ENCODE results near the gene PCDHGA3.

DNA sequence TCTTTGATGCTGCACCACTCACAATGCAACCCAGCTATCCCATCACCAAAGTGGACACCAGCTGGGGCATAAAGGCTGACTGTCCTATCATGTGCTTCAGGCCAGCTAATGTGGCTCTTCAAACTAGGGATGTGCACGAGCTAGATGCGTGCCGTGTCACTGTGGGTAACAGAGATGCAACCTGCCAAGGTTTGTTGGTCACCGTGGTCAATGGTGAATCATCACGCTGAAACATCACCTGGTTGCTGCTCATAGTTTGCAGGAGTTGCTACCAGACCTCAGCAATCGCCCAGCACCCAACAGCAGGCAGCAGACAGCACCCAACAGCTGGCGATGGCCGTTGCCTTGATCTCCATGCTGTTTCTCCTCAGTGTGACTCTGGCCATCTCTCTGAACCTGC, 15.4 kb upstream of the PCDHGA3 start:
- TF ChIP-seq, protein P1, sequence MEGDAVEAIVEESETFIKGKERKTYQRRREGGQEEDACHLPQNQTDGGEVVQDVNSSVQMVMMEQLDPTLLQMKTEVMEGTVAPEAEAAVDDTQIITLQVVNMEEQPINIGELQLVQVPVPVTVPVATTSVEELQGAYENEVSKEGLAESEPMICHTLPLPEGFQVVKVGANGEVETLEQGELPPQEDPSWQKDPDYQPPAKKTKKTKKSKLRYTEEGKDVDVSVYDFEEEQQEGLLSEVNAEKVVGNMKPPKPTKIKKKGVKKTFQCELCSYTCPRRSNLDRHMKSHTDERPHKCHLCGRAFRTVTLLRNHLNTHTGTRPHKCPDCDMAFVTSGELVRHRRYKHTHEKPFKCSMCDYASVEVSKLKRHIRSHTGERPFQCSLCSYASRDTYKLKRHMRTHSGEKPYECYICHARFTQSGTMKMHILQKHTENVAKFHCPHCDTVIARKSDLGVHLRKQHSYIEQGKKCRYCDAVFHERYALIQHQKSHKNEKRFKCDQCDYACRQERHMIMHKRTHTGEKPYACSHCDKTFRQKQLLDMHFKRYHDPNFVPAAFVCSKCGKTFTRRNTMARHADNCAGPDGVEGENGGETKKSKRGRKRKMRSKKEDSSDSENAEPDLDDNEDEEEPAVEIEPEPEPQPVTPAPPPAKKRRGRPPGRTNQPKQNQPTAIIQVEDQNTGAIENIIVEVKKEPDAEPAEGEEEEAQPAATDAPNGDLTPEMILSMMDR (IDR thresholded peaks at IDR 0.05; ENCODE audit: low read depth, low read length): no peak
- no peak for TF ChIP-seq EZH2phosphoT487 (IDR thresholded peaks at IDR 0.05; ENCODE audit: low read depth)

All from OCI-LY3 (cell line).